Tibial nerve (tissue), 4 donors: ENCODE measurements around the gene FABP2.

ENCODE experiments used
- CTCF ChIP-seq, 5 experiments: fragments of 200-600 bp in 3 of 5; fragments of 450-650 bp in 2 of 5; sonication (generic) in 3 of 5; IDR thresholded peaks; one replicate each; pipeline ENCODE4 v1.5.1; 2016 to 2019; ENCODE audit warnings: antibody characterized with exemption in 5 of 5, mild to moderate bottlenecking in 3 of 5, moderate library complexity in 2 of 5
- EP300 ChIP-seq, 2 donors: sonication (generic); formaldehyde crosslinking; IDR thresholded peaks; one replicate each; pipeline ENCODE4 v1.6.1; 2017; ENCODE audit warnings: antibody characterized with exemption in 2 of 2, mild to moderate bottlenecking in 1 of 2
- POLR2A ChIP-seq, 2 donors: fragments of 450-650 bp; IDR thresholded peaks; one replicate each; pipeline ENCODE4 v1.6.1; 2017; ENCODE audit warnings: antibody characterized with exemption in 2 of 2, mild to moderate bottlenecking in 2 of 2, moderate library complexity in 2 of 2

- TF ChIP-seq CTCF (IDR thresholded peaks at IDR 0.05) (peak in 2 of 5 experiments; percentile 20 to 23), POLR2A (IDR thresholded peaks at IDR 0.05) (peak; percentile 71 to 75), EP300 (IDR thresholded peaks at IDR 0.05) (peak in 1 of 2 donors; percentile 92)
Measured at GRCh38 chr4:119300101-119300978, 21.6 kb downstream of the FABP2 start.
